ENCODE data around the gene FFAR3. TPM values are rescaled to one million over a fixed set of nuclear protein-coding genes. Genes with fewer than 3 reads are reported as not detected.

The FFAR3 gene
- total and polyA plus RNA-seq, 2 of the 13 experiments (the other 11 are each of a cell fraction or from before 2014, with no cell fraction given): not detected

DNA sequence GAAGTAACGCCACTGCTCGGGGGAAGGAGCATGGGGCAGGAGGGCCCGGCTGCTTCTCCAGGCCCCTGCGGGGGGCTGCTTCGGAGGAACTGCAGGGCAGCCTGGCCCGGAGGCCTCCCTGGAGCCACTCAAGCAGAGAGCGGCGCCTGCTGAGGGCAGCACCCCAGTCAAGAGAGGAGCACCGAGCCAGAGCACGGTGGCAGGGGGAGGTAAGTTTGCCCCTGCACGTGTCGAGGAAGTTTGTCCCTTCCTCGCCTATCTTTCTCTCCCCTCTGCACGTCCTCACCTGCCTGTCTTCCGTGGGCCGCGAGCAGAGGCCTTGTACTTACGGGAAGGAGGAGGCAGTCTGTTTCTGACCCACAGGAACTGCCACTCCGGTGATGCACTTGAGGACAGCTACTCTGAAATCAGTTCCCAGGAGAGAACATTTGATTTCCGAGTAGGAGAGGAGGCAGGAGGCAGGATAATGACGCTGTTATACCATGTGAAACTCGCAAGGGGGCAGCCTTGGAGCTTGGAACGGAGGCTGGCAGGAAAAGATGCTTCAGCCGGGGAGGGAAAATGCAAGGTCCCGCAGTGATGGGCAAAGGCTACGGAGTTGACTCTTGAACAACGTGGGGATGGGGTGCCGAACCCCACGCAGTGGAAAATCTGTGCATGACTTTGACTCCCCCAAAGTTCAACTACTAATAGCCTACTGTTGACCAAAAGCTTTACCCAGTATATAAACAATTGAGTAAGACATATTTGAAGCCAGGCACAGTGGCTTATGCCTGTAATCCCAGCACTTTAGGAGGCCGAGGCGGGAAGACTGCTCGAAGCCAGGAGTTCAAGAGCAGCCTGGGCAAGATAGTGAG, 5.6 kb upstream of the FFAR3 start (continued):
- TF ChIP-seq, protein P1, sequence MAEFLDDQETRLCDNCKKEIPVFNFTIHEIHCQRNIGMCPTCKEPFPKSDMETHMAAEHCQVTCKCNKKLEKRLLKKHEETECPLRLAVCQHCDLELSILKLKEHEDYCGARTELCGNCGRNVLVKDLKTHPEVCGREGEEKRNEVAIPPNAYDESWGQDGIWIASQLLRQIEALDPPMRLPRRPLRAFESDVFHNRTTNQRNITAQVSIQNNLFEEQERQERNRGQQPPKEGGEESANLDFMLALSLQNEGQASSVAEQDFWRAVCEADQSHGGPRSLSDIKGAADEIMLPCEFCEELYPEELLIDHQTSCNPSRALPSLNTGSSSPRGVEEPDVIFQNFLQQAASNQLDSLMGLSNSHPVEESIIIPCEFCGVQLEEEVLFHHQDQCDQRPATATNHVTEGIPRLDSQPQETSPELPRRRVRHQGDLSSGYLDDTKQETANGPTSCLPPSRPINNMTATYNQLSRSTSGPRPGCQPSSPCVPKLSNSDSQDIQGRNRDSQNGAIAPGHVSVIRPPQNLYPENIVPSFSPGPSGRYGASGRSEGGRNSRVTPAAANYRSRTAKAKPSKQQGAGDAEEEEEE (CRISPR knock-in tag; IDR thresholded peaks at IDR 0.05; ENCODE audit: borderline replicate concordance): peak; percentile 63; the same call in 1 of the 2 replicates
- TF ChIP-seq, protein P2, sequence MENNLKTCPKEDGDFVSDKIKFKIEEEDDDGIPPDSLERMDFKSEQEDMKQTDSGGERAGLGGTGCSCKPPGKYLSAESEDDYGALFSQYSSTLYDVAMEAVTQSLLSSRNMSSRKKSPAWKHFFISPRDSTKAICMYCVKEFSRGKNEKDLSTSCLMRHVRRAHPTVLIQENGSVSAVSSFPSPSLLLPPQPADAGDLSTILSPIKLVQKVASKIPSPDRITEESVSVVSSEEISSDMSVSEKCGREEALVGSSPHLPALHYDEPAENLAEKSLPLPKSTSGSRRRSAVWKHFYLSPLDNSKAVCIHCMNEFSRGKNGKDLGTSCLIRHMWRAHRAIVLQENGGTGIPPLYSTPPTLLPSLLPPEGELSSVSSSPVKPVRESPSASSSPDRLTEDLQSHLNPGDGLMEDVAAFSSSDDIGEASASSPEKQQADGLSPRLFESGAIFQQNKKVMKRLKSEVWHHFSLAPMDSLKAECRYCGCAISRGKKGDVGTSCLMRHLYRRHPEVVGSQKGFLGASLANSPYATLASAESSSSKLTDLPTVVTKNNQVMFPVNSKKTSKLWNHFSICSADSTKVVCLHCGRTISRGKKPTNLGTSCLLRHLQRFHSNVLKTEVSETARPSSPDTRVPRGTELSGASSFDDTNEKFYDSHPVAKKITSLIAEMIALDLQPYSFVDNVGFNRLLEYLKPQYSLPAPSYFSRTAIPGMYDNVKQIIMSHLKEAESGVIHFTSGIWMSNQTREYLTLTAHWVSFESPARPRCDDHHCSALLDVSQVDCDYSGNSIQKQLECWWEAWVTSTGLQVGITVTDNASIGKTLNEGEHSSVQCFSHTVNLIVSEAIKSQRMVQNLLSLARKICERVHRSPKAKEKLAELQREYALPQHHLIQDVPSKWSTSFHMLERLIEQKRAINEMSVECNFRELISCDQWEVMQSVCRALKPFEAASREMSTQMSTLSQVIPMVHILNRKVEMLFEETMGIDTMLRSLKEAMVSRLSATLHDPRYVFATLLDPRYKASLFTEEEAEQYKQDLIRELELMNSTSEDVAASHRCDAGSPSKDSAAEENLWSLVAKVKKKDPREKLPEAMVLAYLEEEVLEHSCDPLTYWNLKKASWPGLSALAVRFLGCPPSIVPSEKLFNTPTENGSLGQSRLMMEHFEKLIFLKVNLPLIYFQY (CRISPR knock-in tag; IDR thresholded peaks at IDR 0.05; ENCODE audit: borderline replicate concordance): no peak
- TF ChIP-seq BHLHE40 (IDR thresholded peaks at IDR 0.05; ENCODE audit: low read length): no peak
- TF ChIP-seq ZMAT3 (CRISPR knock-in tag; conservative IDR thresholded peaks at IDR 0.05): no peak
- TF ChIP-seq, protein P3, sequence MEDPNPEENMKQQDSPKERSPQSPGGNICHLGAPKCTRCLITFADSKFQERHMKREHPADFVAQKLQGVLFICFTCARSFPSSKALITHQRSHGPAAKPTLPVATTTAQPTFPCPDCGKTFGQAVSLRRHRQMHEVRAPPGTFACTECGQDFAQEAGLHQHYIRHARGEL (CRISPR knock-in tag; IDR thresholded peaks at IDR 0.05): no peak
- TF ChIP-seq, protein P4, sequence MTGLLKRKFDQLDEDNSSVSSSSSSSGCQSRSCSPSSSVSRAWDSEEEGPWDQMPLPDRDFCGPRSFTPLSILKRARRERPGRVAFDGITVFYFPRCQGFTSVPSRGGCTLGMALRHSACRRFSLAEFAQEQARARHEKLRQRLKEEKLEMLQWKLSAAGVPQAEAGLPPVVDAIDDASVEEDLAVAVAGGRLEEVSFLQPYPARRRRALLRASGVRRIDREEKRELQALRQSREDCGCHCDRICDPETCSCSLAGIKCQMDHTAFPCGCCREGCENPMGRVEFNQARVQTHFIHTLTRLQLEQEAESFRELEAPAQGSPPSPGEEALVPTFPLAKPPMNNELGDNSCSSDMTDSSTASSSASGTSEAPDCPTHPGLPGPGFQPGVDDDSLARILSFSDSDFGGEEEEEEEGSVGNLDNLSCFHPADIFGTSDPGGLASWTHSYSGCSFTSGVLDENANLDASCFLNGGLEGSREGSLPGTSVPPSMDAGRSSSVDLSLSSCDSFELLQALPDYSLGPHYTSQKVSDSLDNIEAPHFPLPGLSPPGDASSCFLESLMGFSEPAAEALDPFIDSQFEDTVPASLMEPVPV (CRISPR knock-in tag; IDR thresholded peaks at IDR 0.05): no peak
- no peak for TF ChIP-seq ZSCAN31 (CRISPR knock-in tag; IDR thresholded peaks at IDR 0.05; ENCODE audit: low read depth)
- TF ChIP-seq ZNF563 (CRISPR knock-in tag; IDR thresholded peaks at IDR 0.05): no peak
- no peak for TF ChIP-seq HIVEP1 (CRISPR knock-in tag; IDR thresholded peaks at IDR 0.05)
- TF ChIP-seq HMG20A (CRISPR knock-in tag; IDR thresholded peaks at IDR 0.05; ENCODE audit: borderline replicate concordance): no peak
- TF ChIP-seq, protein P5, sequence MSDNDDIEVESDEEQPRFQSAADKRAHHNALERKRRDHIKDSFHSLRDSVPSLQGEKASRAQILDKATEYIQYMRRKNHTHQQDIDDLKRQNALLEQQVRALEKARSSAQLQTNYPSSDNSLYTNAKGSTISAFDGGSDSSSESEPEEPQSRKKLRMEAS (IDR thresholded peaks at IDR 0.05): peak; percentile 27; the same call in 1 of the 2 replicates
- 0 out of 2 replicates have a peak, but pooled peaks have one; percentile 12 for TF ChIP-seq SOX5 (CRISPR knock-in tag; IDR thresholded peaks at IDR 0.05; ENCODE audit: borderline replicate concordance)
- no peak for TF ChIP-seq HMGA1 (CRISPR knock-in tag; conservative IDR thresholded peaks at IDR 0.05)
- peak; percentile 58; the same call in 1 of the 2 replicates for TF ChIP-seq SMYD3 (CRISPR knock-in tag; IDR thresholded peaks at IDR 0.05)
